Right lobe of liver (tissue), 4 donors: ENCODE measurements around the gene DNAAF3.

ENCODE experiments used
- POLR2A ChIP-seq: fragments of 450-650 bp; IDR thresholded peaks from one replicate; pipeline ENCODE4 v1.6.1; 2017; ENCODE audit warnings: antibody characterized with exemption, mild to moderate bottlenecking
- TF ChIP-seq, protein P1 (sequence below), 4 donors: fragments of 200-600 bp in 3 of 4; fragments of 450-650 bp in 1 of 4; IDR thresholded peaks; one replicate each; pipeline versions ENCODE4 v1.5.1 to v1.8.0; 2016 to 2022; ENCODE audit warnings: antibody characterized with exemption in 4 of 4, mild to moderate bottlenecking in 2 of 4
- donor health status: DM: no; HTN: no; CAD: no.
- donor health status: DM: no; HTN: no; CAD: no.
- donor health status: DM: no; HTN: yes; CAD: no.

DNA sequence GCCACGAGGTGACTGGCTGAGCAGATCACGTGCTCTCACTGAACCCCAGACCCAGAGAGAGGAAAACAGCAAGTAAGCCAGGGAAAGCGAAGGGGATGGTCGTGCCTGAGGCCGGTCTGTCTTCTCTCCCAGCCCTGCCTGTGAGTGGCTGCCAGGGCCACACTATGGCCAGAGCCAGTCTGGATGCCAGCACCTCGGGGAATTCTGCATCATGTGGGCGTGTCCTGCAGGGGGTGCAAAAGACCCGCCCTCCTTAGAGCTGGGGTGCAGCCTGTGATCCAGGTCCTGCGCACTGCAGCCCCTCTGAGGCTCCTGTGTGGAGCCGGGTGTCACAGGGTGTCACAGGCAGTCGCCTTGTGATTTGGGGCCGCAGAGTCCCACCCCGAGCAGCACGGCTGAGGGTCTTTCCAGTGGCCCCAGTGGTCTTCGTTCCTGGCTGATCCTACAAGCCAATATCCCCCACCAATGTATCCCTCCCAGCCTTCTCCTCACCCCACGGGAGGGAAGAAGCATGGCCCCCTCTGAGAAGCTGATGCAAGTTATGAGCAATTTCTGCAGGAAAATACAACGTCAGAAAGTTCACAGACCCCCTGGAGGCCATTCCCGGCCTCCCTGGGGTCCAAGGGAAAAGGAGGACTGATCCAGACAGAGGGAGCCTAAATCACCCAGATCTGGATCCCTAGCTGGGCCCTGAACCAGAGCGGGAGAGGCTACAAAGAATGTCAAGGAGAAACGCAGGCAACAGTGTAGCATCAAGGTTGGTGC is 56.7 kb downstream of the DNAAF3 start:
- TF ChIP-seq, protein P1, sequence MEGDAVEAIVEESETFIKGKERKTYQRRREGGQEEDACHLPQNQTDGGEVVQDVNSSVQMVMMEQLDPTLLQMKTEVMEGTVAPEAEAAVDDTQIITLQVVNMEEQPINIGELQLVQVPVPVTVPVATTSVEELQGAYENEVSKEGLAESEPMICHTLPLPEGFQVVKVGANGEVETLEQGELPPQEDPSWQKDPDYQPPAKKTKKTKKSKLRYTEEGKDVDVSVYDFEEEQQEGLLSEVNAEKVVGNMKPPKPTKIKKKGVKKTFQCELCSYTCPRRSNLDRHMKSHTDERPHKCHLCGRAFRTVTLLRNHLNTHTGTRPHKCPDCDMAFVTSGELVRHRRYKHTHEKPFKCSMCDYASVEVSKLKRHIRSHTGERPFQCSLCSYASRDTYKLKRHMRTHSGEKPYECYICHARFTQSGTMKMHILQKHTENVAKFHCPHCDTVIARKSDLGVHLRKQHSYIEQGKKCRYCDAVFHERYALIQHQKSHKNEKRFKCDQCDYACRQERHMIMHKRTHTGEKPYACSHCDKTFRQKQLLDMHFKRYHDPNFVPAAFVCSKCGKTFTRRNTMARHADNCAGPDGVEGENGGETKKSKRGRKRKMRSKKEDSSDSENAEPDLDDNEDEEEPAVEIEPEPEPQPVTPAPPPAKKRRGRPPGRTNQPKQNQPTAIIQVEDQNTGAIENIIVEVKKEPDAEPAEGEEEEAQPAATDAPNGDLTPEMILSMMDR (IDR thresholded peaks at IDR 0.05), result no peak
- no peak for TF ChIP-seq POLR2A
